Activated CD4-positive, alpha-beta T cell treated with anti-CD3 and anti-CD28 coated beads, Interleukin-2, Interleukin-4, amounts not matched to agents 100 ng/mL and 50 ng/mL, durations not matched to agents 16 hours and 8 hours (primary cell): ENCODE results near the gene ANKFN1.

Source experiments
- DNase-seq: peaks from one replicate; pipeline ENCODE4 v3.0.0-alpha.2; 2020; ENCODE audit warnings: low spot score

The ANKFN1 gene

GRCh38 chr17:56441308-56441707, 288.0 kb downstream of the ANKFN1 start:
- no peak for DNase-seq

- no peak for DNase-seq
Measured at GRCh38 chr17:56445692-56446411, 292.6 kb downstream of the ANKFN1 start.

GRCh38 chr17:56447171-56447570, 293.9 kb downstream of the ANKFN1 start:
- DNase-seq = no peak

GRCh38 chr17:56448371-56448770, 295.1 kb downstream of the ANKFN1 start:
- DNase-seq = no peak

GRCh38 chr17:56449176-56449575, 295.9 kb downstream of the ANKFN1 start:
- DNase-seq = no peak

GRCh38 chr17:56451629-56452028, 298.4 kb downstream of the ANKFN1 start:
- DNase-seq = no peak

- DNase-seq = no peak
Measured at GRCh38 chr17:56452461-56452860, 299.2 kb downstream of the ANKFN1 start.

GRCh38 chr17:56457501-56457900, 304.2 kb downstream of the ANKFN1 start:
- DNase-seq = no peak

- DNase-seq = no peak
Measured at GRCh38 chr17:56465886-56466285, 312.6 kb downstream of the ANKFN1 start.

GRCh38 chr17:56468840-56469239, 315.6 kb downstream of the ANKFN1 start:
- DNase-seq = no peak

- no peak for DNase-seq
Measured at GRCh38 chr17:56471696-56472095, 318.4 kb downstream of the ANKFN1 start.

- no peak for DNase-seq
Measured at GRCh38 chr17:56475116-56475515, 321.8 kb downstream of the ANKFN1 start.

GRCh38 chr17:56478836-56479447, 325.7 kb downstream of the ANKFN1 start:
- peak; percentile 24 for DNase-seq

- no peak for DNase-seq
Measured at GRCh38 chr17:56480501-56480900, 327.2 kb downstream of the ANKFN1 start.

GRCh38 chr17:56481659-56482058, 328.4 kb downstream of the ANKFN1 start:
- no peak for DNase-seq

- no peak for DNase-seq
Measured at GRCh38 chr17:56482229-56482628, 329.0 kb downstream of the ANKFN1 start.

GRCh38 chr17:56486732-56487131, 333.5 kb downstream of the ANKFN1 start:
- no peak for DNase-seq

- DNase-seq = no peak
Measured at GRCh38 chr17:56488800-56489199, 335.5 kb downstream of the ANKFN1 start.

- DNase-seq = no peak
Measured at GRCh38 chr17:56489980-56490379, 336.7 kb downstream of the ANKFN1 start.

- no peak for DNase-seq
Measured at GRCh38 chr17:56495556-56495955, 342.3 kb downstream of the ANKFN1 start.

GRCh38 chr17:56497132-56497531, 343.9 kb downstream of the ANKFN1 start:
- no peak for DNase-seq

- peak; percentile 18 for DNase-seq
Measured at GRCh38 chr17:56499799-56500388, 346.6 kb downstream of the ANKFN1 start.

GRCh38 chr17:56502120-56502654, 348.9 kb downstream of the ANKFN1 start:
- DNase-seq = no peak
